ENCODE measurements around the gene GNA14. TPM values are rescaled to one million over a fixed set of nuclear protein-coding genes. Genes with fewer than 3 reads are reported as not detected.
"Not testable (repeated sequence)": the region's sequence is repeated elsewhere in the genome, so short reads cannot be mapped to it uniquely, and the experiment has no call there.

The GNA14 gene
- total RNA-seq, 1 experiment from 2014 or later: 0.15 TPM

DNA sequence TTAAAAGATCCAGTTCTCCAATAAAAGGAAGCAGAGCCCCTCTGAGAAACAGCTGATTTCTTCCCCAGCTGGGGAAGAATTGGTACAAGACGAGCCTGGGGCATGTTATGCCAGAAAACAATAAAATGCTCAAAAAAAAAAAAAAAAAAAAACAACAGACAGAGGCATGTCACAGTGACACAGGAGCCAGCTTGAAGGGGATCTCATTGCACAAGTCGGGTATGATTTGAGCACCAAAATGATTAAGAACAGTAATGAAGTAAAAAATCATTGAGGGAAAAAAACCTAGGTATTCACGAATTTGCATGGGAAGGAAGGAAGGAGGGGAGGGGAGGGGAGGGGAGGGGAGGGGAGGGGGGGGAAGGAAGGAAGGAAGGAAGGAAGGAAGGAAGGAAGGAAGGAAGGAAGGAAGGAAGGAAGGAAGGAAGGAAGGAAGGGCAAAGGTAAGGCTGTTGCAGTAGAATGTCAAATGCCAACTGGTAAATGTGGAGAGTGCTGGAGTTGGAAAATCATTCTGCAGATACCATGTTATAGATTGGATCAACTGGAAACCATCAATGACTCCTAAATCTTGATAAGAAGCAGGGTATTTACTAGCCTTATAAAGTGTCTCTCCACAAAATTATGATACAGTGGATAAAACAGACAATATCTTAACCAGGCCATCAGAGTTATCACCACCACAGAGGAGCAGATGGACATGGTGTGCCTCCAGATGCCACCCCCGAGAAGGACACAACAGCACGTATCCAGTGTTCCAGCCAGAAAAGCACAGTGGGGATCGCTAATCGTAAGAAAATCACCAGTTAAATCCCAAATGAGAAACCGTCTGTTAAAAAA, 7.2 kb downstream of the GNA14 start:
- no TSS peak for BruUV-seq (replicated peaks)
- Histone ChIP-seq H3K4me3 (ENCODE audit: low read depth in 2 of 2, low read length in 2 of 2) (no peak overlapping the region), H3K27ac (ENCODE audit: low read length) (no peak overlapping the region), H3K36me3 (ENCODE audit: control insufficient read depth, insufficient read depth, low read length) (no peaks in the 10 kb centered on the region), H3K4me1 (ENCODE audit: control insufficient read depth, insufficient read depth, low read length) (no peaks in the 10 kb centered on the region), H3K27me3 (ENCODE audit: control insufficient read depth, insufficient read depth, low read length) (no peaks in the 10 kb centered on the region; the same call in 1 of the 2 replicates), H3K9me3 (ENCODE audit: control insufficient read depth, insufficient read depth, low read depth, low read length) (no peaks in the 10 kb centered on the region)
- in situ Hi-C loops (cut with HindIII; ENCODE audit: low pct_unique_long_range_greater_than_20kb, low sequenced_read_pairs): no loop called here
- ChIA-PET POLR2A (no interaction called here), CTCF (no interaction called here)
- ATAC-seq: no peak
- intact Hi-C loops (cut with micrococcal nuclease; ENCODE audit: unreplicated experiment): no loop called here
- DNase-seq (ENCODE audit: low read depth, low spot score): no peak
- TF ChIP-seq, protein P1, sequence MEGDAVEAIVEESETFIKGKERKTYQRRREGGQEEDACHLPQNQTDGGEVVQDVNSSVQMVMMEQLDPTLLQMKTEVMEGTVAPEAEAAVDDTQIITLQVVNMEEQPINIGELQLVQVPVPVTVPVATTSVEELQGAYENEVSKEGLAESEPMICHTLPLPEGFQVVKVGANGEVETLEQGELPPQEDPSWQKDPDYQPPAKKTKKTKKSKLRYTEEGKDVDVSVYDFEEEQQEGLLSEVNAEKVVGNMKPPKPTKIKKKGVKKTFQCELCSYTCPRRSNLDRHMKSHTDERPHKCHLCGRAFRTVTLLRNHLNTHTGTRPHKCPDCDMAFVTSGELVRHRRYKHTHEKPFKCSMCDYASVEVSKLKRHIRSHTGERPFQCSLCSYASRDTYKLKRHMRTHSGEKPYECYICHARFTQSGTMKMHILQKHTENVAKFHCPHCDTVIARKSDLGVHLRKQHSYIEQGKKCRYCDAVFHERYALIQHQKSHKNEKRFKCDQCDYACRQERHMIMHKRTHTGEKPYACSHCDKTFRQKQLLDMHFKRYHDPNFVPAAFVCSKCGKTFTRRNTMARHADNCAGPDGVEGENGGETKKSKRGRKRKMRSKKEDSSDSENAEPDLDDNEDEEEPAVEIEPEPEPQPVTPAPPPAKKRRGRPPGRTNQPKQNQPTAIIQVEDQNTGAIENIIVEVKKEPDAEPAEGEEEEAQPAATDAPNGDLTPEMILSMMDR (IDR thresholded peaks at IDR 0.05): no peak
- TF ChIP-seq POLR2AphosphoS5 (IDR thresholded peaks at IDR 0.05; ENCODE audit: low read depth, low read length) (no peak), SIN3A (IDR thresholded peaks at IDR 0.05; ENCODE audit: borderline replicate concordance, insufficient read depth, low read depth, low read length) (no peak), TCF7L2 (IDR thresholded peaks at IDR 0.05; ENCODE audit: low read depth, low read length) (no peak)
- TF ChIP-seq, protein P2, sequence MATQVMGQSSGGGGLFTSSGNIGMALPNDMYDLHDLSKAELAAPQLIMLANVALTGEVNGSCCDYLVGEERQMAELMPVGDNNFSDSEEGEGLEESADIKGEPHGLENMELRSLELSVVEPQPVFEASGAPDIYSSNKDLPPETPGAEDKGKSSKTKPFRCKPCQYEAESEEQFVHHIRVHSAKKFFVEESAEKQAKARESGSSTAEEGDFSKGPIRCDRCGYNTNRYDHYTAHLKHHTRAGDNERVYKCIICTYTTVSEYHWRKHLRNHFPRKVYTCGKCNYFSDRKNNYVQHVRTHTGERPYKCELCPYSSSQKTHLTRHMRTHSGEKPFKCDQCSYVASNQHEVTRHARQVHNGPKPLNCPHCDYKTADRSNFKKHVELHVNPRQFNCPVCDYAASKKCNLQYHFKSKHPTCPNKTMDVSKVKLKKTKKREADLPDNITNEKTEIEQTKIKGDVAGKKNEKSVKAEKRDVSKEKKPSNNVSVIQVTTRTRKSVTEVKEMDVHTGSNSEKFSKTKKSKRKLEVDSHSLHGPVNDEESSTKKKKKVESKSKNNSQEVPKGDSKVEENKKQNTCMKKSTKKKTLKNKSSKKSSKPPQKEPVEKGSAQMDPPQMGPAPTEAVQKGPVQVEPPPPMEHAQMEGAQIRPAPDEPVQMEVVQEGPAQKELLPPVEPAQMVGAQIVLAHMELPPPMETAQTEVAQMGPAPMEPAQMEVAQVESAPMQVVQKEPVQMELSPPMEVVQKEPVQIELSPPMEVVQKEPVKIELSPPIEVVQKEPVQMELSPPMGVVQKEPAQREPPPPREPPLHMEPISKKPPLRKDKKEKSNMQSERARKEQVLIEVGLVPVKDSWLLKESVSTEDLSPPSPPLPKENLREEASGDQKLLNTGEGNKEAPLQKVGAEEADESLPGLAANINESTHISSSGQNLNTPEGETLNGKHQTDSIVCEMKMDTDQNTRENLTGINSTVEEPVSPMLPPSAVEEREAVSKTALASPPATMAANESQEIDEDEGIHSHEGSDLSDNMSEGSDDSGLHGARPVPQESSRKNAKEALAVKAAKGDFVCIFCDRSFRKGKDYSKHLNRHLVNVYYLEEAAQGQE (IDR thresholded peaks at IDR 0.05; ENCODE audit: insufficient read depth in 1 of 2, low read depth in 2 of 2, low read length in 1 of 2): no peak

DNA sequence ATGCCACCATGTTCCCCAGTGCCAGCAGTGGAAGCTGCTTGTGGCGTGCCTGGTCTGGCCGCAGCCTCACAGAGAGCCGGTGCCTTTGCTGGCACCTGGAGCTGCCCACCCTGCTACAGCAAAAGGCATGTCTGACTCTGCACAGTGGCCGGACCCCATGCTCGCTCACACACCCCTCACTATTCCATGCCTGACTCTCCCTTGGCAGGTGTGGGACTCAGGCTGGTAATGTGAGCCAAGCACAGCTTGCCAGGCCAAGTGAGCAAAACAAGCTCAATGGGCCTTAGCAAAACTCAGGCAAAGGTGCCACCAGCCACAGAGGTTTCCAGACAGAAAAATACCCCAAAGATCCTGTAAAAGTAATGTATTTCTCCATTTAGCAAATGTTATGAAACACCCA, 15.5 kb downstream of the GNA14 start:
- ATAC-seq: no peak
- ChIA-PET CTCF (no interaction called here), POLR2A (no interaction called here)
- Histone ChIP-seq H3K9me3 (ENCODE audit: control insufficient read depth, insufficient read depth, low read depth, low read length) (no peaks in the 10 kb centered on the region), H3K27me3 (ENCODE audit: control insufficient read depth, insufficient read depth, low read length) (no peaks in the 10 kb centered on the region), H3K27ac (ENCODE audit: low read length) (no peak overlapping the region), H3K36me3 (ENCODE audit: control insufficient read depth, insufficient read depth, low read length) (no peaks in the 10 kb centered on the region), H3K4me3 (ENCODE audit: low read depth in 2 of 2, low read length in 2 of 2) (no peak overlapping the region), H3K4me1 (ENCODE audit: control insufficient read depth, insufficient read depth, low read length) (no peaks in the 10 kb centered on the region)
- no TSS peak for BruUV-seq (replicated peaks)
- intact Hi-C loops (cut with micrococcal nuclease; ENCODE audit: unreplicated experiment): no loop called here
- no peak for DNase-seq (ENCODE audit: low read depth, low spot score)
- in situ Hi-C loops (cut with HindIII; ENCODE audit: low pct_unique_long_range_greater_than_20kb, low sequenced_read_pairs): no loop called here
- TF ChIP-seq, protein P2 (IDR thresholded peaks at IDR 0.05; ENCODE audit: insufficient read depth in 1 of 2, low read depth in 2 of 2, low read length in 1 of 2): no peak

DNA sequence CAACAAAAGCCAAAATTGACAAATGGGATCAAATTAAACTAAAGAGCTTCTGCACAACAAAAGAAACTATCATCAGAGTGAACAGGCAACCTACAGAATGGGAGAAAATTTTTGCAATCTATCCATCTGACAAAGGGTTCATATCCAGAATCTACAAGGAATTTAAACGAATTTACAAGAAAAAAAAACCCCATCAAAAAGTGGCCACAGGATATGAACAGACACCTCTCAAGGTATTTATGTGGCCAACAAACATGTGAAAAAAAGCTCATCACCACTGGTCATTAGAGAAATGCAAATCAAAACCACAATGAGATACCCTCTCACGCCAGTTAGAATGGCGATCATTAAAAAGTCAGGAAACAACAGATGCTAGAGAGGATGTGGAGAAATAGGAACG, 19.3 kb downstream of the GNA14 start:
- H3K27ac ChIP-seq (ENCODE audit: low read length); in situ Hi-C loops (cut with HindIII; ENCODE audit: low pct_unique_long_range_greater_than_20kb, low sequenced_read_pairs); intact Hi-C loops (cut with micrococcal nuclease; ENCODE audit: unreplicated experiment); H3K27me3 ChIP-seq (ENCODE audit: control insufficient read depth, insufficient read depth, low read length); DNase-seq (ENCODE audit: low read depth, low spot score); BruUV-seq (replicated peaks); H3K9me3 ChIP-seq (ENCODE audit: control insufficient read depth, insufficient read depth, low read depth, low read length); H3K4me3 ChIP-seq (ENCODE audit: low read depth in 2 of 2, low read length in 2 of 2); ATAC-seq; H3K36me3 ChIP-seq (ENCODE audit: control insufficient read depth, insufficient read depth, low read length); POLR2A ChIA-PET; H3K4me1 ChIP-seq (ENCODE audit: control insufficient read depth, insufficient read depth, low read length); CTCF ChIA-PET: not testable (repeated sequence)

Measured in Panc1 (cell line).